ENCODE results near the gene R3HDM1. TPM values are rescaled to one million over a fixed set of nuclear protein-coding genes. Genes with fewer than 3 reads are reported as not detected.

Gene R3HDM1
- total and polyA plus RNA-seq, 2 experiments from 2014 or later: 9.1 to 10.9 TPM

- Histone ChIP-seq H3K4me3 (no peak overlapping the region), H3K79me2 (peaks cover 50% of the 10 kb centered on the region), H3K4me2 (no peak overlapping the region), H3K9me3 (ENCODE audit: low read depth) (peaks cover 13% of the 10 kb centered on the region), H3K36me3 (replicated peaks; ENCODE audit: insufficient read depth, low read depth) (peaks cover 8% of the 10 kb centered on the region), H2AFZ (no peak overlapping the region), H4K20me1 (ENCODE audit: insufficient read depth, poor library complexity, severe bottlenecking) (peaks cover 3% of the 10 kb centered on the region), H3K27me3 (no peaks in the 10 kb centered on the region), H3K4me1 (ENCODE audit: insufficient read depth) (no peaks in the 10 kb centered on the region), H3K9me2 (replicated peaks; ENCODE audit: insufficient read depth) (no peaks in the 10 kb centered on the region), H3K27ac (no peak overlapping the region)
- WGBS (ENCODE audit: low lambda C conversion rate, missing lambda C conversion rate): 99% methylated on average over 2 of the region's 2 CpGs
- TF ChIP-seq EZH2phosphoT487 (IDR thresholded peaks at IDR 0.05; ENCODE audit: low read depth, severe bottlenecking, unreplicated experiment) (no peak), CTCF (IDR thresholded peaks at IDR 0.05; ENCODE audit: poor library complexity) (no peak), EZH2 (IDR thresholded peaks at IDR 0.05; ENCODE audit: borderline replicate concordance) (no peak)
- DNase-seq (ENCODE audit: low spot score): no peak
Measured at GRCh38 chr2:135755573-135755972, 224.3 kb downstream of the R3HDM1 start.

GRCh38 chr2:135756692-135757091 lies 225.4 kb downstream of the R3HDM1 start:
- Histone ChIP-seq H3K27ac (no peak overlapping the region), H3K4me3 (peak overlapping the region; percentile 5), H3K79me2 (peaks cover 53% of the 10 kb centered on the region), H3K27me3 (no peaks in the 10 kb centered on the region), H3K9me2 (replicated peaks; ENCODE audit: insufficient read depth) (no peaks in the 10 kb centered on the region), H3K4me1 (ENCODE audit: insufficient read depth) (no peaks in the 10 kb centered on the region), H3K4me2 (no peak overlapping the region), H3K36me3 (replicated peaks; ENCODE audit: insufficient read depth, low read depth) (peaks cover 11% of the 10 kb centered on the region), H2AFZ (no peak overlapping the region), H3K9me3 (ENCODE audit: low read depth) (peaks cover 13% of the 10 kb centered on the region), H4K20me1 (ENCODE audit: insufficient read depth, poor library complexity, severe bottlenecking) (no peaks in the 10 kb centered on the region)
- WGBS (ENCODE audit: low lambda C conversion rate, missing lambda C conversion rate): 95% methylated on average over 1 of the region's 1 CpG
- TF ChIP-seq EZH2phosphoT487 (IDR thresholded peaks at IDR 0.05; ENCODE audit: low read depth, severe bottlenecking, unreplicated experiment) (no peak), EZH2 (IDR thresholded peaks at IDR 0.05; ENCODE audit: borderline replicate concordance) (no peak), CTCF (IDR thresholded peaks at IDR 0.05; ENCODE audit: poor library complexity) (no peak)
- no peak for DNase-seq (ENCODE audit: low spot score)

GRCh38 chr2:135762022-135762421 lies 230.7 kb downstream of the R3HDM1 start:
- Histone ChIP-seq H3K4me3 (no peak overlapping the region), H3K9me3 (ENCODE audit: low read depth) (peaks cover 4% of the 10 kb centered on the region), H3K9me2 (replicated peaks; ENCODE audit: insufficient read depth) (no peaks in the 10 kb centered on the region), H3K36me3 (replicated peaks; ENCODE audit: insufficient read depth, low read depth) (peaks cover 5% of the 10 kb centered on the region), H2AFZ (no peak overlapping the region), H3K27me3 (no peaks in the 10 kb centered on the region), H3K4me1 (ENCODE audit: insufficient read depth) (no peaks in the 10 kb centered on the region), H3K4me2 (no peak overlapping the region), H3K27ac (no peak overlapping the region), H3K79me2 (peaks cover 61% of the 10 kb centered on the region), H4K20me1 (ENCODE audit: insufficient read depth, poor library complexity, severe bottlenecking) (peaks cover 4% of the 10 kb centered on the region)
- no peak for TF ChIP-seq EZH2 (IDR thresholded peaks at IDR 0.05; ENCODE audit: borderline replicate concordance)
- TF ChIP-seq CTCF (IDR thresholded peaks at IDR 0.05; ENCODE audit: poor library complexity): no peak
- TF ChIP-seq EZH2phosphoT487 (IDR thresholded peaks at IDR 0.05; ENCODE audit: low read depth, severe bottlenecking, unreplicated experiment): no peak
- DNase-seq (ENCODE audit: low spot score): no peak

- Histone ChIP-seq H4K20me1 (ENCODE audit: insufficient read depth, poor library complexity, severe bottlenecking) (peaks cover 4% of the 10 kb centered on the region), H3K9me3 (ENCODE audit: low read depth) (no peaks in the 10 kb centered on the region), H3K27me3 (no peaks in the 10 kb centered on the region), H2AFZ (no peak overlapping the region), H3K36me3 (replicated peaks; ENCODE audit: insufficient read depth, low read depth) (peaks cover 5% of the 10 kb centered on the region), H3K9me2 (replicated peaks; ENCODE audit: insufficient read depth) (no peaks in the 10 kb centered on the region), H3K4me1 (ENCODE audit: insufficient read depth) (no peaks in the 10 kb centered on the region), H3K27ac (no peak overlapping the region), H3K4me2 (no peak overlapping the region), H3K4me3 (no peak overlapping the region), H3K79me2 (peaks cover 60% of the 10 kb centered on the region)
- 100% methylated on average over 1 of the region's 1 CpG for WGBS (ENCODE audit: low lambda C conversion rate, missing lambda C conversion rate)
- no peak for DNase-seq (ENCODE audit: low spot score)
- TF ChIP-seq EZH2phosphoT487 (IDR thresholded peaks at IDR 0.05; ENCODE audit: low read depth, severe bottlenecking, unreplicated experiment): no peak
- TF ChIP-seq EZH2 (IDR thresholded peaks at IDR 0.05; ENCODE audit: borderline replicate concordance): no peak
- TF ChIP-seq CTCF (IDR thresholded peaks at IDR 0.05; ENCODE audit: poor library complexity): no peak
Measured at GRCh38 chr2:135762530-135762929, 231.2 kb downstream of the R3HDM1 start.
